ENCODE data around the gene ANKRD63. TPM values are rescaled to one million over a fixed set of nuclear protein-coding genes. Genes with fewer than 3 reads are reported as not detected.

The ANKRD63 gene
- total RNA-seq, 4 donors from 2014 or later = not detected

GRCh38 chr15:40301467-40302179 lies 18.8 kb upstream of the ANKRD63 start:
- TF ChIP-seq POLR2A (IDR thresholded peaks at IDR 0.05) = no peak
- TF ChIP-seq, protein P1, sequence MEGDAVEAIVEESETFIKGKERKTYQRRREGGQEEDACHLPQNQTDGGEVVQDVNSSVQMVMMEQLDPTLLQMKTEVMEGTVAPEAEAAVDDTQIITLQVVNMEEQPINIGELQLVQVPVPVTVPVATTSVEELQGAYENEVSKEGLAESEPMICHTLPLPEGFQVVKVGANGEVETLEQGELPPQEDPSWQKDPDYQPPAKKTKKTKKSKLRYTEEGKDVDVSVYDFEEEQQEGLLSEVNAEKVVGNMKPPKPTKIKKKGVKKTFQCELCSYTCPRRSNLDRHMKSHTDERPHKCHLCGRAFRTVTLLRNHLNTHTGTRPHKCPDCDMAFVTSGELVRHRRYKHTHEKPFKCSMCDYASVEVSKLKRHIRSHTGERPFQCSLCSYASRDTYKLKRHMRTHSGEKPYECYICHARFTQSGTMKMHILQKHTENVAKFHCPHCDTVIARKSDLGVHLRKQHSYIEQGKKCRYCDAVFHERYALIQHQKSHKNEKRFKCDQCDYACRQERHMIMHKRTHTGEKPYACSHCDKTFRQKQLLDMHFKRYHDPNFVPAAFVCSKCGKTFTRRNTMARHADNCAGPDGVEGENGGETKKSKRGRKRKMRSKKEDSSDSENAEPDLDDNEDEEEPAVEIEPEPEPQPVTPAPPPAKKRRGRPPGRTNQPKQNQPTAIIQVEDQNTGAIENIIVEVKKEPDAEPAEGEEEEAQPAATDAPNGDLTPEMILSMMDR (IDR thresholded peaks at IDR 0.05) = no peak
- 61 to 63% methylated on average over 12 of the region's 12 CpGs for WGBS, 2 donors
- intact Hi-C loops (cut with DNase I; ENCODE audit: low total_unique reads) = no loop called here
- no peak for DNase-seq (ENCODE audit: low spot score in 2 of 2)
- no peak overlapping the region for H3K4me3 ChIP-seq (ENCODE audit: low read depth, poor library complexity, severe bottlenecking)

GRCh38 chr15:40300771-40301170 lies 17.9 kb upstream of the ANKRD63 start:
- intact Hi-C loops (cut with DNase I; ENCODE audit: low total_unique reads) = no loop called here
- no peak for DNase-seq (ENCODE audit: low spot score in 2 of 2)
- no peak for TF ChIP-seq POLR2A (IDR thresholded peaks at IDR 0.05)
- TF ChIP-seq, protein P1 (IDR thresholded peaks at IDR 0.05) = no peak
- WGBS, 2 donors = 92 to 96% methylated on average over 2 of the region's 2 CpGs
- no peak overlapping the region for H3K4me3 ChIP-seq (ENCODE audit: low read depth, poor library complexity, severe bottlenecking)

DNA sequence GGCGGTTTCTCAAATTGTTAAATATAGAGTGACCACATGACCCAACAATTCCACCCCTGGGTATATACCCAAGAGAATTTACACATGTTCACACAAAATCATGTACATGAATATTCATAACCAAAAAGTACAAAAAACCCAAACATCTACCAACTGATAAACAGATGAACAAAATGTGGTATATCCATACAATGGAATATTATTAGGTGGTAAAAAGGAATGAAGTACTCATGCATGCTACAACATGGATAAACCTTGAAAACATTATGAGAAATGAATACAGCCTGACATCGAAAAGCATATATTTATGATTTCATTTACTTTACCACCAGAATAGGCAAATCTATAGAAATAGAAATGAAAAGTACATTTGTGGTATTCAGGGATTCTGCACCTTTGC lies 17.5 kb upstream of the ANKRD63 start:
- DNase-seq (ENCODE audit: low spot score in 2 of 2) = no peak
- intact Hi-C loops (cut with DNase I; ENCODE audit: low total_unique reads) = no loop called here
- no peak for TF ChIP-seq POLR2A (IDR thresholded peaks at IDR 0.05)
- TF ChIP-seq, protein P1 (IDR thresholded peaks at IDR 0.05) = no peak
- 94 to 96% methylated on average over 2 of the region's 2 CpGs for WGBS, 2 donors
- H3K4me3 ChIP-seq (ENCODE audit: low read depth, poor library complexity, severe bottlenecking) = no peak overlapping the region

DNA sequence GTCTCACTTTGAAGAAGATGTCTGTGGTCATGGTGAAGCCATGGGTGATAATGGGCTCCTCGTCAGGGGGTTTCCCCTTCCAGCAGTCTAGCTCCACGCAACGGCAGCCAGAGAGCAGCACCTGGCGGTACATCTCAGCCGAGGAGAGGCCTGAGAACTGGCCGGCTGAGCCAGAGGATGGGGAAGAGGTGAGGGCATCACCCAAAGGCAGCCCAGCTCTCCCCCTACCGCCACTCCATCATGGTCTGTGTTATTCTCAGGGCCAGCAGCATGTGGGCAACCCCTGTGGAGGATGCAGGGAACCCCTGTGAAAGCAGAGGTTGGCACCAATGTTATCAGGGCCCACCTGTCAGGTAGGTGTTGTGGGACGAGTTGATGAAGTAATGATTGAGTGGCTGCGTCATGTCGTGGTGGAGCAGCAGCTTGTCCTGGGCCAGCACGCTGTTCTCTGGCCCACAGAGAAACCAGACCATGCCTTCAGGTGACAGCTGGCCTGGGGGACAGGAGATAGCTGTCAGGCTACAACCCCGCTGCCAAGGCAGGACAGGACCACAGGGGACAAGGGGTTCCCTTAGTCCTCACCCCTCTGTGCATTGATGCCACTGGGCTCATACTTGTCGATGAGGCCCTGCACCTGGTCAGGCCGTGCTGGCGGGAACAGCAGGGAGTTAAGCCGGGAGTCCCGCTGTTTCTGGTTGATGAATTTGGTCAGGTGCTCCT lies 15.5 kb upstream of the ANKRD63 start:
- intact Hi-C loops (cut with DNase I; ENCODE audit: low total_unique reads) = no loop called here
- 92 to 94% methylated on average over 15 to 17 of the region's 17 CpGs for WGBS, 2 donors
- H3K4me3 ChIP-seq (ENCODE audit: low read depth, poor library complexity, severe bottlenecking) = no peak overlapping the region
- no peak for TF ChIP-seq POLR2A (IDR thresholded peaks at IDR 0.05)
- TF ChIP-seq, protein P1 (IDR thresholded peaks at IDR 0.05) = no peak
- DNase-seq (ENCODE audit: low spot score in 2 of 2) = no peak

DNA sequence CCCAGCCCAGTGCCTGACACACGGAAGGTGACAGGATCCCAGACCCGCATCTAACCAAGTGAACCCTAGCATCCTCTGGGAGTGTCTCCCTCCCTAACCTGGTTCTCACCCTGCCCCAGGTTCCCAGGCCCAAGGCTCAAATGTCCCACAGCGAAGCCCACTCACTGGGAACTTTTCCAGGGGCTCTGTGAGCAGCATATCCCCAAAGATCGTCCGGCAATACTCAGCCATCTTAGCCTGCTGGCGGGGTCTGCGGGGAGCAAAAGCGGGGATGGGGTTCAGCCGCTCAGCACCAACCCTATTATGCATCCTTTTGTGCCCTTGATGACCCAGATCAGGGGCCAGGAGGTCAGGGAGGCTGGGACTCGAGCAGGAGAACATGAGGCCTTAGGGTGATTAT lies 14.5 kb upstream of the ANKRD63 start:
- TF ChIP-seq, protein P1 (IDR thresholded peaks at IDR 0.05) = no peak
- no peak for TF ChIP-seq POLR2A (IDR thresholded peaks at IDR 0.05)
- DNase-seq (ENCODE audit: low spot score in 2 of 2) = no peak
- 94 to 96% methylated on average over 10 of the region's 10 CpGs for WGBS, 2 donors
- intact Hi-C loops (cut with DNase I; ENCODE audit: low total_unique reads) = no loop called here
- H3K4me3 ChIP-seq (ENCODE audit: low read depth, poor library complexity, severe bottlenecking) = no peak overlapping the region

All from lower leg skin (tissue), 4 donors.